GM21367 (cell line): ENCODE data around the gene COMP.

ENCODE experiments used
- ATAC-seq: cut with Tn5 transposase; IDR thresholded peaks from one replicate; pipeline ENCODE4 v1.9.1; 2021; ENCODE audit not compliant: unreplicated experiment

Gene COMP

DNA sequence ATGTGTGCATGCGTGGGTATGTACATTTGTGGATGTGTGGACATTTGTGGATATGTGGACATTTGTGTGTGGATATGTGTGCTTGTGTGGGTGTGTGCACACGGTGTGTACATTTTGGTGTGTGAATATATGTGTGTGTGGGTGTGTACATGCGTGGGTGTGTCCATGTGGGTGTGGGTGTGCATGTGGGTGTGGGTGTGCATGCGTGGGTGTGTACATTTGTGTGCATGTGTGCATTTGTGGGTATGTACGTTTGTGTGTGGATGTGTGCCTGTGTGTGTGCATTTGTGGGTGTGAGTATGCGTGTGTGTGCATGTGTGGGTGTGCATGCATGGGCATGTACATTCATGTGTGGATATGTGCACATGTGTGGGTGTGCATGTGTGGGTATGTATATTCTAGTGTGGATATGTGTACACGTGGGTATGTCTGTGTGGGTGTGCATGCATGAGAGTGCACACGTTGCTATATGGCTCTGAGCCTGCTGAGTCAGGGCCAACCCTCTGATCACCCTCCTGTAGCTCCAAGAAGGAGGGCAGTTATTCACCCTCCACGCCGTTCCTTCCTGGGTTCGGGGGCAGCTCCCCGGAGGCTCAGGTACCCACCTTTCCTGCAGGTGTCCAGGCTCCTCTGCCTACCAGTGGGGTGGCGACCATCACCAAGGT lies 20.3 kb downstream of the COMP start:
- ATAC-seq: no peak

DNA sequence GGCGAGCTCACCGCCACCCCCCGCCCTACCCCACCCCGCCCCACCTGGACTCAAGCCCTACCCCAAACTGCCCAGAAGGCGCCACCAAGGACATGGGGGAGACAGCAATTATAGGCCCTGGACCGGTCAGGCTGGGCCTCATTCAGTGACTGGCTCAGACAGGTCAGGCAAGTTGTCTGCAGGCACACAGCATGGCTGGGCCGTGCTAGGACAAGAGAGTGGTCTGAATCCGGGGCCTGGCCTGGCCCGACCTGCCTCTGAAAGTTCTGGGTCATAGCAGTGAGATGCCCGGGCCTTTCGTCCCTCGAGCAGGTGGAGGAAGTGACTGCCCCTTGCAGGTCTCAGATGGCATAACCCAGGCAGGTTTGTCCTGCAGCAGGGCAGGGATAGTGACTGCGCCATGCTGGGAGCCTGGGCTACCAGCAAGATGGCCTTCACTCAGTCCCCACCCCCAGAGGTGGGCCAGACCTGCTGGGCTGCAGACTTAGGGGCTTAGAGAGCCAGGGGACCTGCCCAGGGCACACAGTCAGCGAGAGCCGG lies 21.0 kb downstream of the COMP start:
- ATAC-seq: no peak

- ATAC-seq: no peak
Measured at GRCh38 chr19:18768997-18769891, 21.9 kb downstream of the COMP start.

DNA sequence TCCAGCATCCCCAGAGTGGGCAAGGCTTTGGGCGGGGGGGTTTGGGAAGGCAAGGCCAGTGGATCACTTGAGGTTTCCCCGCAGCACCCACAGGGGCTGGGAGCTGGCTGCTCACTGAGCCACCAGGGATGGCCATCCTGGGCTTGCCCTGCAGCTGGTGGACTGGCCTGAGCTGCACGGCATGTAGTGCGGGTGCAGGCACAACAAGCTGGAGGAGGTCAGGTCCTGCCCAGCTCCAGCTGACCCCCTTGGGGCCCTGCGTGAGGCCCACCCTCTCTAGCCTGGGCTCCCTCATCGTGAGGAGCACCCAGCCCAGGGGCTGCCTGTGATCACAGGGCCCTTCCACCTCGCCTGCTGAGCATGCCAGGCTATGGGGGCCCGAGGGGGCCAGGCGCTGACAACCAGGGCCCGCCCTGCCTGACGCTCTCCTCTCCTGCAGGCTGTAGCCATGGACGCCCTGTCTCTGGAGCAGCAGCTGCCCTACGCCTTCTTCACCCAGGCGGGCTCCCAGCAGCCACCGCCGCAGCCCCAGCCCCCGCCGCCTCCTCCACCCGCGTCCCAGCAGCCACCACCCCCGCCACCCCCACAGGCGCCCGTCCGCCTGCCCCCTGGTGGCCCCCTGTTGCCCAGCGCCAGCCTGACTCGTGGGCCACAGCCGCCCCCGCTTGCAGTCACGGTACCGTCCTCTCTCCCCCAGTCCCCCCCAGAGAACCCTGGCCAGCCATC lies 22.9 kb downstream of the COMP start:
- ATAC-seq: no peak

GRCh38 chr19:18765224-18765623 lies 25.9 kb downstream of the COMP start:
- ATAC-seq: no peak

DNA sequence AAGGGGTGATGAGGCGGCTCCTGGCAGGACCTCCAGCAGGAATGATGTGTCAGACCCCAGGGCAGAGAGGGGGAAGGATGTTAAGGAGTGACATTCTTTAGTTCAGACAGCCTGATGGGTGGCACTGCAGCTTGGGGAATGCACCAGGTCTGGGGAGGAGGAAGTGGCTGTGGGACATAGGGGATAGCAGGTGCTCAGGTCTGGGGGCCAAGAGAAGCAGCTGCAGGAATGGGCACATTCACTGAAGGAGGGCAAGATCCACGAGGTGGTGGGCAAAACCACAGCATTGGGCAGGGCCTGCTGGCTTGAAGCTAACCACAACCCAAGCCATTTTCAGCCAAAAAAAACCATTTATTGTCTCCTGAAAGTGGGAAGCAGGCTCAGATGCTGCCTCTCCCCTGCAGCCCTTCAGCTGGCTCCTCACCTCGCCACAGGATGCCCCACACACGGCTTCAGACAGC lies 26.5 kb downstream of the COMP start:
- no peak for ATAC-seq

GRCh38 chr19:18763674-18764590 lies 27.2 kb downstream of the COMP start:
- ATAC-seq: no peak

DNA sequence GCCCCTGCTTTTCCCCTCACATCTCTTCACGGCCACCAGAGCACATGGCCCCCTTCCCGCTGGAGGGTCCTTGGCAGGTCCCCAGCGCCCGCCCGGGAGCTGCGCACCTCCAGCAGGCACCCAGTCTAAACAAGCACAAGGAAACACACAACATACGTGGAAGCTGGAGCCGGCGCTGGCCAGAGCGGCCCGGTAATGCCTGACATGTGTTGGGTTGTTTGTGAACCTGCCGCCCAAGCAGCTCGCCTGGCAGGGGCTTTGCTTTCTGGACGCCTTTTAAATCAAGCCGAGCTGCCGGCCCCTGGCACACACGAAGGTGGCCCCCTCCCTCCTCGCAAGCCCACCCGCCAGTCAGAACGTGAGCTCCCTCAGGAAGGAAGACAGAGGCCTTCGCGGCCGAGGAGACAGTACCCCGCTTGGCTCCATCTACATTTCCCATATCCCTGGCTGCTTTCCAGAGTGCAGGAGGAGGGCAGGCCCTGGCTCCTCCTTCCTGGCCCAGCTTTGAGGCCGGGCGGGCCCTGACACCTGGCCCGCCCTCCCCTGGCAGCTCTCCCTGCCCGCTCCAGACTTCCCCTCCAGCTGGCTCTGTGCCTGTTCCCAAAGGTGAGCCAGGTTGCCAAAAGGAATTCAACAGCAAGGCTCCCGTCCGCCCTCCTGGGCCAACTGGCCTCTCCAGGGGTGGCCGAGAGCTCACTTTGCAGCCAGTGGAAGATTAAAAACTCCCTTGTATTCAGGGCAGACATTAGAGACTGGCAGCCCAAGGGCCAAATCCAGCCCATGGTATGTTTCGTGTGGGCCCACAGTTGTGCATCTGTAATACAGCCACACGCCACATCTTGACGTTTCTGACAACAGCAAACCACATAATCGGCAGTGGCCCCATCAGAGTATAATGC lies 28.7 kb downstream of the COMP start:
- ATAC-seq: no peak

GRCh38 chr19:18761531-18762110 lies 29.5 kb downstream of the COMP start:
- no peak for ATAC-seq

DNA sequence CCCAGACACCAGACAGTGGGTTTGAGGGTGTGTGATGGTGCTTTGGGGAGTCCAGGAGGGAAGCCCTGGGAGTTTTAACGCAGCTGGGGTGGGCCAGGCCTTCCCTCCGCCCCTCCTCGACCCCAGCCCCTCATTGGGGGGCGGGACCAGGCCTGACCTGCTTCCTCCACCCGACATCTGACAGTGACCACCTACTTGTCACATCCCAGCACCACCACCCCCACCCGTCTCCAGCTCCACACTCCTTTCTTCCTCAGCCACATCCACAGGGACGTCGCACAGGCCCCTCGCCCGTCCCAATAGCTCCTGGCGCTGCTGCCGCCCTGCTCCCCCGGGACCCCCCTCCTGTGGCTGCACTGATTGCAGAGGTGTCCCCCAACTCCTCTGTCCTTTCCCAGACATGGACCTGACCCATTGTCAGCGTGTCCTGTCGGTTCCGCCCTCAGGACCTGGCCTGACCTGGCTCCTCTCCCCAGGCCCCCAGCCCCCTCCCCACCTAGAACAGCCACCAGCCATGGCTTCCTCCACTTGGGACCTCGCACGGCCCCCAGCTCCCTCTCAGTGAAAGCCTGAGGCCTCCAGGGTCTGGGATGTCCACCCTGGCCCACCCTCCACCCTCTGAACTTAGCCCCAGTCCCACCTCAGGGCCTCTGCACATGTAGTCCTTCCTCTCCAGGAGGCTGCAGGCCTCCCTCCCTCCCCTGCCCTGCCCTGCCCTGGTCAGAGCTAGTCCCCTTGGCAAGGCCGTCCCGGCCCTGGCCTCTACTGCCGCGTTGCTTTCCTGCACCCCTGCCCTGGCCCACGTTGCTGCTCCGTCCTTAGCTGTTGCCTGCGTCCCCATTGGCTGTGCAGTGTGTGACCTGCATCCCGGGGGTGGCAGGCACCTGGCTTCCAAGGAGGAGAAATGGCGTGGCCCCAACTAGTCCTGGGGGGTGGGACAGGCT lies 30.4 kb downstream of the COMP start:
- no peak for ATAC-seq

DNA sequence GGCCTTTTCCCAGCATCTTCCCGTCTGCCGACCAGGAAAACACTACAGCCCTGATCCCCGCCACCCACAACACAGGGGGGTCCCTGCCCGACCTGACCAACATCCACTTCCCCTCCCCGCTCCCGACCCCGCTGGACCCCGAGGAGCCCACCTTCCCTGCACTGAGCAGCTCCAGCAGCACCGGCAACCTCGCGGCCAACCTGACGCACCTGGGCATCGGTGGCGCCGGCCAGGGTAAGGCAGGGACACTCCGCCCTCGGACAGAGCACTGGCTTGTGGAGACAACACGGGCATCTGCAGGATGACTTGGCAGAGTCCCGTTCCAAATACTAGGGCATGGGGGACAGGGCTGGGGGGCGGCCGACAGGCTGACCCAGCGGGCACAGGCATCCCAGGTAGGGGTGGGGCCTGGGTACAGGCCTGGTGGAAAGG lies 31.1 kb downstream of the COMP start:
- ATAC-seq: no peak

- no peak for ATAC-seq
Measured at GRCh38 chr19:18759304-18759994, 31.7 kb downstream of the COMP start.

DNA sequence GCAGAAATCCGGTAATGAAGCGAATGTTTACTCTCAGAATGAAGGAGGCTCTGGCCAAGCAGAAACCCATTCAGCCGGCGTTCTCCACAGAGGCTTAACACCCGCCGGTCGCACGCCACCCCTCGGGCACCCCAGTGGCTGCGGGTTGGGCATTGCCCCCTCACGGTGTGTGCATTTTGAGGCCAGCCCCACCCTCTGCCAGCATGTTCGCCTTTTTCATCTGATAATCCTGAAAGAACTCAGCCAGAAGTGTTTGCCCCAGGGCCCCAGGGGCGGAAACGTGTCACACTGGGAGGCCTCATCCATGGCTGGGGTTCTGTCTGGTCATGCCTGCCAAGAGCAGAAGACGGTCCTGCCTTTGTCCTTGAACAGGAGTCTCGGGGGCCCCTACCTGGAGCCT lies 34.2 kb downstream of the COMP start:
- no peak for ATAC-seq

DNA sequence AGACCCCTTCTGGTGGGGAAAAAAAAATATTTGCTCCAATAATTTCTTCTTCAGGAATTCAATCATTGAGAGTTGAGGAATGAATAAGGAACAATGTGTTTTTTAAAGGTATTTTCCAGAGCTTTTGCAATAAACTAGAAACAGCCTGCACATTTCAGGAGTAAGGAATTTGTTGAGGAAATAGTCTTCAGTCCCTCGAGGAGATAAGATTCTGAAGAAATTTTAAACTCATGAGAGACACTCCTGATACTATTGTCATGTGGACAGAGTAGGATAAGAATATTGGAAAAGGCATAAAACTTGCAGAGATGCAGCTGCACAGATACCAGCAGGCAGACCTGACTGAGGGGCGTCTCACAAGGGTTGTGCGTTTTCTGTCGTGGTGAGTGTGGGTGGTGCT lies 36.6 kb downstream of the COMP start:
- ATAC-seq: no peak

GRCh38 chr19:18751571-18751970 lies 39.5 kb downstream of the COMP start:
- ATAC-seq: no peak

- ATAC-seq: no peak
Measured at GRCh38 chr19:18750295-18750970, 40.7 kb downstream of the COMP start.
